SU-DHL-6 (cell line): ENCODE results near the gene CDK11B.

Source experiments
- H2AFZ ChIP-seq: fragments of 200-600 bp; sonication (generic); 2 replicates; pipeline ENCODE4 v1.6.1; 2014; ENCODE audit warnings: low read depth, mild to moderate bottlenecking, moderate library complexity, mixed read lengths, antibody characterized with exemption, low read length; ENCODE audit not compliant: severe bottlenecking
- H3F3A ChIP-seq: fragments of 200-600 bp; shearing (Covaris generic); 2 replicates; pipeline ENCODE4 v1.6.0; 2016; ENCODE audit warnings: antibody characterized with exemption, mild to moderate bottlenecking; ENCODE audit not compliant: insufficient read depth
- H3K27ac ChIP-seq: fragments of 200-600 bp; sonication (generic); 2 replicates; pipeline ENCODE4 v1.5.1; 2016; ENCODE audit warnings: low read depth, mild to moderate bottlenecking, low read length, moderate library complexity, mixed read lengths
- H3K27me3 ChIP-seq: fragments of 200-600 bp; sonication (generic), shearing (Covaris generic); 2 replicates; pipeline ENCODE4 v1.6.0; 2014; ENCODE audit warnings: mild to moderate bottlenecking, low read length
- H3K36me3 ChIP-seq: fragments of 200-600 bp; sonication (generic); 2 replicates; pipeline ENCODE4 v1.6.1; 2014; ENCODE audit warnings: mild to moderate bottlenecking, low read length, mixed read lengths
- H3K4me2 ChIP-seq: fragments of 300-600, 200-600 bp; shearing (Covaris generic), sonication (generic); 2 replicates; pipeline ENCODE4 v1.6.0; 2014; ENCODE audit warnings: low read length, low read depth, mild to moderate bottlenecking; ENCODE audit not compliant: poor library complexity, severe bottlenecking
- H3K4me3 ChIP-seq: fragments of 200-600 bp; sonication (generic); 2 replicates; pipeline ENCODE4 v1.5.1; 2014; ENCODE audit warnings: antibody characterized with exemption, low read length, mild to moderate bottlenecking, mixed read lengths; ENCODE audit not compliant: insufficient read depth, poor library complexity, severe bottlenecking
- H3K79me2 ChIP-seq: fragments of 200-600 bp; sonication (generic); 2 replicates; pipeline ENCODE4 v1.6.1; 2014; ENCODE audit warnings: mild to moderate bottlenecking, low read length, moderate library complexity; ENCODE audit not compliant: insufficient read depth
- H3K9ac ChIP-seq: fragments of 200-600 bp; sonication (generic); 2 replicates; pipeline ENCODE4 v1.7.0; 2014; ENCODE audit warnings: mild to moderate bottlenecking, low read length
- H3K9me2 ChIP-seq: fragments of 200-600 bp; sonication (generic); replicated peaks from 2 replicates; pipeline ENCODE4 v1.6.1; 2014; ENCODE audit warnings: low read length; ENCODE audit not compliant: insufficient read depth
- H3K9me3 ChIP-seq: fragments of 200-600 bp; sonication (generic); 2 replicates; pipeline ENCODE4 v1.6.1; 2014; ENCODE audit warnings: low read length, mixed read lengths; ENCODE audit not compliant: insufficient read depth
- H4K20me1 ChIP-seq: fragments of 200-600 bp; sonication (generic); 2 replicates; pipeline ENCODE4 v1.6.1; 2014; ENCODE audit warnings: low read depth, mild to moderate bottlenecking, antibody characterized with exemption, low read length, moderate library complexity, mixed read lengths
- EZH2phosphoT487 ChIP-seq: fragments of 200-600 bp; sonication (generic), shearing (Covaris generic); conservative IDR thresholded peaks from 2 replicates; pipeline ENCODE4 v1.6.1; 2018; ENCODE audit warnings: mild to moderate bottlenecking, antibody characterized with exemption, low read length, moderate library complexity, mixed read lengths
- TF ChIP-seq, protein P1 (sequence below): fragments of 200-600 bp; sonication (generic); IDR thresholded peaks from one replicate; pipeline ENCODE4 v1.5.1; 2017; ENCODE audit warnings: antibody characterized with exemption, mild to moderate bottlenecking, low read length, moderate library complexity; ENCODE audit not compliant: insufficient read depth, poor library complexity, severe bottlenecking

Gene CDK11B

DNA sequence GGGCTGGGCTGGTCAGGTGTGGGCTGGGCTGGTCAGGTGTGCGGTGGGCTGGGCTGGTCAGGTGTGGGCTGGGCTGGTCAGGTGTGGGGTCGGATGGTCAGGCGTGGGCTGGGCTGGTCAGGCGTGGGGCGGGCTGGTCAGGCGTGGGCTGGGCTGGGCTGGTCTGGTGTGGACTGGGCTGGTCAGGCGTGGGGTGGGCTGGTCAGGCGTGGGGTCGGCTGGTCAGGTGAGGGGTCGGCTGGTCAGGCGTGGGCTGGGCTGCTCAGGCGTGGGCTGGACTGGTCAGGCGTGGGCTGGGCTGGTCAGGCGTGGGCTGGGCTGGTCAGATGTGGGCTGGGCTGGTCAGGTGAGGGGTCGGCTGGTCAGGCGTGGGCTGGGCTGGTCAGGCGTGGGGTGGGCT, 53.1 kb downstream of the CDK11B start:
- no peaks in the 10 kb centered on the region for H3K27me3 ChIP-seq
- H2AFZ ChIP-seq = no peak overlapping the region
- TF ChIP-seq, protein P1, sequence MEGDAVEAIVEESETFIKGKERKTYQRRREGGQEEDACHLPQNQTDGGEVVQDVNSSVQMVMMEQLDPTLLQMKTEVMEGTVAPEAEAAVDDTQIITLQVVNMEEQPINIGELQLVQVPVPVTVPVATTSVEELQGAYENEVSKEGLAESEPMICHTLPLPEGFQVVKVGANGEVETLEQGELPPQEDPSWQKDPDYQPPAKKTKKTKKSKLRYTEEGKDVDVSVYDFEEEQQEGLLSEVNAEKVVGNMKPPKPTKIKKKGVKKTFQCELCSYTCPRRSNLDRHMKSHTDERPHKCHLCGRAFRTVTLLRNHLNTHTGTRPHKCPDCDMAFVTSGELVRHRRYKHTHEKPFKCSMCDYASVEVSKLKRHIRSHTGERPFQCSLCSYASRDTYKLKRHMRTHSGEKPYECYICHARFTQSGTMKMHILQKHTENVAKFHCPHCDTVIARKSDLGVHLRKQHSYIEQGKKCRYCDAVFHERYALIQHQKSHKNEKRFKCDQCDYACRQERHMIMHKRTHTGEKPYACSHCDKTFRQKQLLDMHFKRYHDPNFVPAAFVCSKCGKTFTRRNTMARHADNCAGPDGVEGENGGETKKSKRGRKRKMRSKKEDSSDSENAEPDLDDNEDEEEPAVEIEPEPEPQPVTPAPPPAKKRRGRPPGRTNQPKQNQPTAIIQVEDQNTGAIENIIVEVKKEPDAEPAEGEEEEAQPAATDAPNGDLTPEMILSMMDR = no peak
- TF ChIP-seq EZH2phosphoT487 = no peak
- H3K27ac ChIP-seq = no peak overlapping the region
- no peaks in the 10 kb centered on the region for H3K9me3 ChIP-seq
- no peak overlapping the region for H3K4me3 ChIP-seq
- no peak overlapping the region for H3K4me2 ChIP-seq
- no peaks in the 10 kb centered on the region for H3F3A ChIP-seq
- no peak overlapping the region for H3K9ac ChIP-seq
- H3K36me3 ChIP-seq = no peaks in the 10 kb centered on the region
- no peaks in the 10 kb centered on the region for H4K20me1 ChIP-seq
- no peaks in the 10 kb centered on the region for H3K9me2 ChIP-seq
- H3K79me2 ChIP-seq = no peaks in the 10 kb centered on the region

- no peaks in the 10 kb centered on the region for H3K27me3 ChIP-seq
- no peak overlapping the region for H3K4me2 ChIP-seq
- H3K4me3 ChIP-seq = no peak overlapping the region
- H3K79me2 ChIP-seq = no peaks in the 10 kb centered on the region
- no peak overlapping the region for H3K9ac ChIP-seq
- no peak overlapping the region for H2AFZ ChIP-seq
- no peaks in the 10 kb centered on the region for H4K20me1 ChIP-seq
- H3K36me3 ChIP-seq = no peaks in the 10 kb centered on the region
- H3K27ac ChIP-seq = no peak overlapping the region
- no peaks in the 10 kb centered on the region for H3K9me2 ChIP-seq
- no peaks in the 10 kb centered on the region for H3F3A ChIP-seq
- TF ChIP-seq, protein P1 = no peak
- no peak for TF ChIP-seq EZH2phosphoT487
- no peaks in the 10 kb centered on the region for H3K9me3 ChIP-seq
Measured at GRCh38 chr1:1605034-1605591, 53.7 kb downstream of the CDK11B start.

DNA sequence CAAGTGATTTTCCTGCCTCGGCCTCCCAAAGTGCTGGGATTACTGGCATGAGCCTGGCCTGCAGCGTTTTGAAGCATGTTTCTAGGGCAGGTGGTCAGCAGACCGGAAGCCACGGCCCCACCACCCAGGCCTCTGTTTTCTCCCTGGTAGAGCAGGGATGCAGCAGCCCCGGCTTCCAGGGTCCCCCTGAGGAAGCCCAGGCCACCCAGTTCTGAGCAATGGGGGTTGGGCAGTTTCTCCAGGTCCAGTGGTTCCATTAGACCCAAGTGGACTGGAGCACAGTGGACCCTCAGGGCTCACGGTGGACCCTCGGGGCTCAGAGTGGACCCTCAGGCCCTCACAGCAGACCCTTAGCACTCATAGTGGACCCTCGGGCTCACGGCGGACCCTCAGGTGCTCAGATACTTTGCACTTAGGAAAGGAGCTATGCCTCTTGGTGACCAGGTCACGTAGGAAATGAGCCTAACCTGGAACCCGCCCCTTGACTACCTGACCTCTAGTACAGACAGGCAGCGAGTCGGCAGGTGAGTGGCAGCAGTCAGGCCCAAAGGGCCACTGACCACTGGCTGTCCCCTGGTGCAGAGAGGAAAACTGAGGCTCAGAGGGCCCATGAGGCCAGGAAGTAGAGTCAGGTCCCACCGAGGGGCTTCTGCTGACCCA, 54.3 kb downstream of the CDK11B start:
- H3K36me3 ChIP-seq = no peaks in the 10 kb centered on the region
- TF ChIP-seq EZH2phosphoT487 = no peak
- TF ChIP-seq, protein P1 = no peak
- H3K4me2 ChIP-seq = no peak overlapping the region
- no peak overlapping the region for H3K27ac ChIP-seq
- H3K79me2 ChIP-seq = no peaks in the 10 kb centered on the region
- no peaks in the 10 kb centered on the region for H4K20me1 ChIP-seq
- H3K9me3 ChIP-seq = no peaks in the 10 kb centered on the region
- H3K27me3 ChIP-seq = no peaks in the 10 kb centered on the region
- no peaks in the 10 kb centered on the region for H3K9me2 ChIP-seq
- H3K4me3 ChIP-seq = no peak overlapping the region
- no peak overlapping the region for H3K9ac ChIP-seq
- H3F3A ChIP-seq = no peaks in the 10 kb centered on the region
- H2AFZ ChIP-seq = no peak overlapping the region
